GM19043 (cell line): Measurements from ENCODE around the gene SP8.
"Not testable (repeated sequence)": the region's sequence is repeated elsewhere in the genome, so short reads cannot be mapped to it uniquely, and the experiment has no call there.

Experiments used
- ATAC-seq: cut with Tn5 transposase; IDR thresholded peaks from one replicate; pipeline ENCODE4 v1.9.1; 2021; ENCODE audit warnings: low read depth; ENCODE audit not compliant: unreplicated experiment

The SP8 gene

GRCh38 chr7:20786779-20787659, at the start of gene SP8:
SP8 (minus strand) TSS chr7:20786886; CDS start chr7:20786798, 88 bp downstream.
- ATAC-seq: no peak

- ATAC-seq: peak; percentile 79
Observed at GRCh38 chr7:20836424-20836823, 49.7 kb upstream of the SP8 start.

DNA sequence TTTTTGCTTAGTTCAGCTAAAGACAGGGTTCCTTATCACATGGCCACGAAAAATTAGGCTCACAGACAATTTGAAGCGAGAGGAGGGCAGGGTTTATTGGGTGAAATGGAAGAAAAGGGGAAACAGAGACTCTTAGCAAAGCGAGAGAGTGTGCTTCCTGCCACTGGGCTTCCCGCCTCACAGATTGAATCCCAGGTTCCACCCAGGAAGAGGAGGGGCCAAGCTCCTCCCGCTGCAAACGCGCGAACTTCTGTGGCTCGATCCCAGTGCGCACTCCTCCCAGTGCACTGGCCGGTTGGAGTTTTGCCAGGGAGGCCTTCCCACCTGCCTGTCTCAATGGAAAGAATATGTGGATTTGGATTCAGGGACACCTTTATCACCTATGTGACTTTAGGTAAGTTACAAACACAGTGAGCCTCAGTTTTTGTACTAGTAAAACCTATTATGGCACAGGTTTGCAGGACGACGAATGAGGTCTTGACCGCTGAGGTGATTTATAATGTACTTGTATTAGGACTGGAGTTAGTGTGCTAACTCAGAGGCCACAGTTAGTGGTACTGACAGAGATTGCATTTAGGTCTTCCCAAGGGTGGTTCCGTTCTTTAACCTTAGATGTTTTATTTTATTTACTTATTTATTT, 48.5 kb upstream of the SP8 start:
- no peak for ATAC-seq

DNA sequence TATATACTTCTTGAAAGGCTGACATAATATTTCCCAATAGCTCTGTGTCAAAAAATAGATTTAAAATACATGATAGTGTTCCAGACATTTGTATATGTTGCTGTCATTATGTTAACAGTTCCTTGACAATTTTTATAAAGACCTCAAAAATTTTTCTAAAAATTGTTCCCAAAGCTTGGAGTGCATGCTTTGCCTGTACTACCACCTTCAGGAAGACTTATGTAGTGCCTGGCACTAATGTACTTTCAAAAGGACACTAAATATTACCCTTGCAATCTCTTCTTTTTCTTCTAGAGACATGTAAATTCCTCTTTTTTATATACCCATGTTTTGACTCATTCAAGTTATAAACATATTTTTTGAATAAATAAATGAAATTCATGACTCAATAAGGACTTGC, 48.0 kb upstream of the SP8 start:
- no peak for ATAC-seq

- ATAC-seq: no peak
Observed at GRCh38 chr7:20831956-20832355, 45.3 kb upstream of the SP8 start.

DNA sequence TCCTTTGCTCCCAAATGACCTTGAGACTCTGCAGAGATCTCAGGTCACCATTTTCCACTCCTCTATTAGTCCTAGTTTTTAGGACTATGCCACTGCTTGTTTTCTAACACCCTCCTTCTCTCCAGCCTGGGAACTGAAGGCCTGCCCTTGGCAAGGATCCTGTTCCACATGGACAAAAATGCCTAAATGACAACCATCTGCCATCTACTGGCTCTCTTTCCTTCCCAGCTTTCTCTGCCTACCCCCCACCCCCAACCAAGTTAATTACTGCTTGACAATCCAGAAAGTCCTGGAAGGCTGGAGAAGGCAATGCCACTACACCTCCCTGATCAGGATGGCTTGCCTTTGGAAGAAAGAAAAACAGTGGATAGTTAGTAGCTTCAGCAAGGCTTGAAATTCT, 44.8 kb upstream of the SP8 start:
- no peak for ATAC-seq

GRCh38 chr7:20828947-20829346, 42.3 kb upstream of the SP8 start:
- ATAC-seq: peak; percentile 43

- no peak for ATAC-seq
Observed at GRCh38 chr7:20827172-20827571, 40.5 kb upstream of the SP8 start.

DNA sequence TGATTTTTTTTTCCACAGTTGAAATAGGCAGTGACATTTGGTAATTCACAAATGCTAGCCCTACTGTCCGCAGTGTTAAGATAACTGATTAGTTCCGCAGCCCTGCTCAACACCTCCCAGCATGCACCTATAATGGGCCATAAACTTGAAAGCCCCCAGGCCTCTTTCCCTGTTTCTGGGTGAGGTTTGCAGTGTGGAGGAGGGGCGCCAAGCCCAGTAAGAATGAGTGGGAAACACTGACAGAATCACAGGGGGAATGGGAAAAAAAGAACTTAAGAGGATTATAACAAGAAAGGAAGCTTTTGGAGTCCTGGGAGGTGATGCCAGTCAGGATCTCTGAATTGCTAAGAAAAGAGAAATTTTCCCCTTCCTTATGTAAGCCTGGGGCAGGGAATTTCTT, 39.6 kb upstream of the SP8 start:
- no peak for ATAC-seq

DNA sequence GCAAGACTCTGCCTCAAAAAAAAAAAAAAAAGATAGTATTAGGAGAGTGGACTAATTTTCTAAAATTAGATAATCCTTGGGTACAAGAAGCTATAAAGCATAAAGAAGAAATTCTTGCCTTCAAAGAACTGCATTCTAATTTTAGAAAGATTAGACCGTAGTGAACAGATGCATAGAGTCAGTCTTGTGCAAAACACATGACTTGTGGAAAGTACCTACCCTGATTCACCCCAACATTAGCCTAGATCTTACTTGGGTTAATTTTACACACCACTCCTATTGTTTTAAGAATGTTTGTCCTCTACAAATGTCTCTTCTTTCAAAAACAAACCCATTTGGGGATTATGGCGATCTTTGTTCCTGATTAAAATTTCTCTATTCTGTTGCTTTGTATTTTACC, 38.9 kb upstream of the SP8 start:
- ATAC-seq: no peak

- ATAC-seq: not testable (repeated sequence)
Observed at GRCh38 chr7:20821390-20821789, 34.7 kb upstream of the SP8 start.

DNA sequence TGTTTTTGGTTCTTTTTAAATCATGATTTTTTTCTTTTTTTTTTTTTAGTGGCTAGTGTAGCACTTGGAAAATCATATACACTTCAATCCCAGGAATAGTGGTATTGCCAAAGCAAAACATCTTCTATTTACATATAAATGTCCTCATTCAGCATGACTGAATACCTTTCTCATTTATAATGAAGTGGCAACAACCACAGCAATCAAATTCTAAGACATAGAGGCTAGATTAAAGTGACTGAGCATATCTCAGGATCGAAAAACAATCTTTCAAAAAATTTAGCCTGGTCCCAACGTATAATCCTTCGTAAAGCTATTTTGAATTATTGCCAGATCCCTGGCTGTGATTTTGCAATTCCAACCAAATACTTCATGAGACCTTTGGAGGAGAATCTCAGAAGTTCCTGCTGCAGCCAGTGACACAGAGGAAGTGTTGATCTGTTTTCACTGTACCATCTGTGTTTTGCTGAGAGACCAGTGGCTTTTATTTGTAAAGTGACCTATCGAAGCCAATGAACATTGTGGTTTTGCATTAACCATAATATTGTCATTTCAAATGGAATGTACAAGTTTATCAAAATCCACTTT, 29.8 kb upstream of the SP8 start:
- no peak for ATAC-seq

DNA sequence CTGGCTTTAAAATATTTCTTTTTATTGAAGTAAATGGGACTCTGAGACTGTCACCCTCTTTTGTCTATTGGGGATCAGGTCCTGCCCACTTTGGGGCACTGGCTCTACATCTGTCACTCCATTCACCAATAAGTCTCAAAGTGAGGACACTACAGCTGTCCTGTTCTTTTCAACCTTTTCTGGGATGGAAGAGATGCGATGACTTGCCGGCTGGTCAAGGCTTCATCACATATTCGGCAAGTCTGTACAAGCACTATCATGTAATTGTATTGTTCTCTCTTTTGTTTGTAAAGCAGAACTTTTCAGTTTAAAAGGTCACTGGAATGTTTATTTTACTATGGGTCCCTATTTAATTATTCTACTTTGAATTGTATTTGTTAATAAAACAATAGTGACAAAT, 17.7 kb upstream of the SP8 start:
- no peak for ATAC-seq

- no peak for ATAC-seq
Observed at GRCh38 chr7:20799566-20800366, 13.1 kb upstream of the SP8 start.

GRCh38 chr7:20798694-20799121, 12.0 kb upstream of the SP8 start:
- ATAC-seq: no peak

DNA sequence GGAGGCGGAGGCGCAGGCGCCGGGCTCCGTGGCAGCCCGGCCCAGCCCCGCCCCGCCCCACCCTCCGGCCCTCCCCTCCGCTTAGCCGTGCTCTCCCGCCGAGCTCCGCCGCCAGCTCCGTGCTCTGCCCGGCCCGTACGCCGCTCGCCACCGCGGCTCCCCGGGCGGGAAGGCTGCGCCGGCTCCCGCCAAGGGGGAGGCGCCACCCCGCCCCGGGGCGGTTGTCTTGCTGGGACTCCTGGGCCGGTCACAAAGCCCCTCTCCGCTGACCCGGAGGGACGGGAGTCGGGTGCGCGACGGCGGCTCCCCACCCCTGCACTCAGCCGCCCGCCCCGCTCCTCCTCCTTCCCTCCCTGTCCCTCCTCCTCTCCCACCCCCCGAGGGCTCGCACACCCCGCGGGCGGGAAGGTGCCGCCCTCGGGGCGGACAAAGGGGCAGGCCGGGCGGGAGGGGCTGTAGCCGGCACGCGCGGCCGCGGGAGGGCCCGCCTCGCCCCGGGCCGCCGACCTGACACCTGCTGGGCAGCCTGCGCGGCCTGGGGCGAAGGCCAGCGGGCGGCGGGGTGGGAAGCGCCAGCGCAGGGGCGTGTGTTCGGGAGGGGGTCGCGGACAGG, 11.5 kb upstream of the SP8 start:
- peak; percentile 74 for ATAC-seq

DNA sequence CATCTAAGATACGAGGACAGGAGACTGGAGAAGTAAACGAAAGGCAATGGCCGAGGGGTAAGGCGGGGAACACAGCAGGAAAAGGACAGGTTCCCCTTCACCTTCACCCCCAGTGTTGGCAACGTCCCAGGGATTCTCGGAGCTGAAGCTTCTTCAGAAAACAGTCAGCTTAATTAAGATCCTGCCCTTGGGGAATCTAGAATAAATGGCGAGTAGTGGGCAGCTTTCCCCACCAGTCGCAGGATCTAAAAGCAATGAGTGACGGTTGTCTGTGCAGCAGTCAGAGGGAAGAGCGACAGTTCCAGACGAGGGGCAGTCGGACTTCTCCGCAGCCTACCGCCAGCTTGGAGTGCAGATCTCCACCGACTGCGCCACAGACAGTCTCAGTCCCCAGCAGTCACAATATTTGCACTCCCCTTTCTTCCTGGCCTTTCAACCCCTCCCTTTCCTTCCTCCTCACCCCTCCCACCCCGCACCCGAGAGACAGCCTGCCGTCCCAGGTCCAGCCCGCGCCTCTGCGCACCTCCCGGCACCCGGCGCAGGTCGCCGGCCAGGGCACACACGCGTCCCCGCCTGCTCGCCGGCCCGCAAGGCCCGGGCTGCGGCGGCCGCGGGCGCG, 10.9 kb upstream of the SP8 start:
- peak; percentile 61 for ATAC-seq

- ATAC-seq: no peak
Observed at GRCh38 chr7:20797042-20797461, 10.4 kb upstream of the SP8 start.

GRCh38 chr7:20796500-20796899, 9.8 kb upstream of the SP8 start:
- ATAC-seq: no peak

DNA sequence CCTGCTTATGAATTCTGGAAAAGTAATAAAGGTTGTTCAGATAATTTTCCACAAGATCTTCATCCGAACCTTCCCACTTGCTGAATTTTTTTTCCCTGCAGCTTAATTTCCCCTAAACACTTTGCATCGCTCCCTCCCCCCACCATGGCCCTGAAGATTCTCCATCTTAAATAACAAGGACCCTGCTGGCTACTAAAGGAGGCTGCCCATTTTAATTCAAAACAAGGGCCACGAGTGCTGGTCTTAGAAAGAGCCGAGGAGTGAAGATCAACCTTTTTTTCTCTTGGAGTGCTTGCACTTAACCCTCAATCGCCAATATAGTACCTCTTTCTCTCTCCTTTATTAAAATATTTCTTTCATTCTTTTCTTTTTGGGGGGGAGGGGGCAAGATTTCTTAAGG, 9.2 kb upstream of the SP8 start:
- no peak for ATAC-seq
